K562 (cell line): Measurements from ENCODE around the gene SENP3. TPM values are rescaled to one million over a fixed set of nuclear protein-coding genes. Genes with fewer than 3 reads are reported as not detected.

Experiments used
- ARNT ChIP-seq, 2 experiments: fragments of 450-650 bp; IDR thresholded peaks; 2 replicates each; pipeline ENCODE4 v1.6.1; 2016; ENCODE audit warnings: mild to moderate bottlenecking in 1 of 2
- ATF3 ChIP-seq, 2 experiments: fragments of 450-650 bp in 1 of 2; sonication (generic) in 1 of 2; formaldehyde crosslinking in 1 of 2; IDR thresholded peaks in 1 of 2; conservative IDR thresholded peaks in 1 of 2; 2 replicates each; pipeline versions ENCODE4 v1.6.1 to v1.8.1; 2016 to 2023; ENCODE audit warnings: mild to moderate bottlenecking in 2 of 2, moderate library complexity in 2 of 2, inconsistent platforms in 1 of 2, missing genetic modification reagents in 1 of 2
- E2F1 ChIP-seq: sonication (generic); formaldehyde crosslinking; IDR thresholded peaks from 2 replicates; pipeline ENCODE4 v1.8.1; 2023; ENCODE audit warnings: mild to moderate bottlenecking, missing genetic modification reagents, moderate library complexity
- E2F4 ChIP-seq: sonication (generic); formaldehyde crosslinking; IDR thresholded peaks from 2 replicates; pipeline ENCODE4 v1.8.0; 2022; ENCODE audit warnings: mild to moderate bottlenecking, low read depth, missing genetic modification reagents
- FOS ChIP-seq: IDR thresholded peaks from 3 replicates; pipeline ENCODE4 v1.6.1; 2011; ENCODE audit not compliant: insufficient read length; ENCODE audit errors: extremely low read depth
- GABPA ChIP-seq: fragments of 200-800 bp; sonication (Bioruptor generic); conservative IDR thresholded peaks from 2 replicates; pipeline ENCODE4 v1.6.1; 2016; ENCODE audit warnings: low read depth, missing genetic modification characterization, missing compliant biosample characterization
- HNRNPUL1 ChIP-seq: fragments of 200-400 bp; formaldehyde crosslinking; IDR thresholded peaks from 2 replicates; pipeline ENCODE4 v1.6.1; 2017; ENCODE audit warnings: low read length
- HOMEZ ChIP-seq: fragments of 250-450 bp; sonication (Bioruptor Pico); IDR thresholded peaks from 2 replicates; pipeline ENCODE4 v1.4.0; 2020; ENCODE audit warnings: mild to moderate bottlenecking, moderate library complexity
- NUFIP1 ChIP-seq: fragments of 450-650 bp; IDR thresholded peaks from 2 replicates; pipeline ENCODE4 v1.6.1; 2018; ENCODE audit not compliant: partially characterized antibody
- SMAD2 ChIP-seq: fragments of 150-350 bp; IDR thresholded peaks from 2 replicates; pipeline ENCODE4 v1.6.1; 2014; ENCODE audit warnings: low read depth, mild to moderate bottlenecking, low read length
- SRSF9 ChIP-seq: fragments of 200-400 bp; formaldehyde crosslinking; IDR thresholded peaks from 2 replicates; pipeline ENCODE4 v1.6.1; 2017; ENCODE audit warnings: low read depth, low read length, borderline replicate concordance
- THAP12 ChIP-seq: fragments of 250-450 bp; sonication (Bioruptor Pico); IDR thresholded peaks from 2 replicates; pipeline ENCODE4 v1.9.0; 2021; ENCODE audit warnings: mild to moderate bottlenecking, inconsistent platforms
- THAP7 ChIP-seq: fragments of 250-450 bp; sonication (Bioruptor Pico); IDR thresholded peaks from 2 replicates; pipeline ENCODE4 v1.5.0; 2021
- TOE1 ChIP-seq, 2 experiments: fragments of 450-650 bp in 1 of 2; sonication (generic) in 1 of 2; formaldehyde crosslinking in 1 of 2; IDR thresholded peaks; 2 replicates each; pipeline versions ENCODE4 v1.7.1 to v1.8.0; 2016 to 2022; ENCODE audit warnings: borderline replicate concordance in 2 of 2, mild to moderate bottlenecking in 2 of 2, antibody characterized with exemption in 1 of 2, inconsistent platforms in 1 of 2, low read depth in 1 of 2, missing genetic modification reagents in 1 of 2, moderate library complexity in 1 of 2
- XRCC4 ChIP-seq: IDR thresholded peaks from one replicate; pipeline ENCODE4 v1.6.1; 2011; ENCODE audit not compliant: insufficient read depth, insufficient read length; ENCODE audit errors: extremely low read depth
- ZNF316 ChIP-seq: fragments of 450-650 bp; IDR thresholded peaks from 2 replicates; pipeline ENCODE4 v1.6.1; 2016
- ZNF551 ChIP-seq: fragments of 250-450 bp; sonication (Bioruptor Pico); IDR thresholded peaks from 2 replicates; pipeline ENCODE4 v1.5.0; 2021; ENCODE audit warnings: mild to moderate bottlenecking, moderate library complexity
- ZNF57 ChIP-seq: fragments of 450-650 bp; formaldehyde crosslinking; IDR thresholded peaks from 2 replicates; pipeline ENCODE4 v1.4.0; 2020; ENCODE audit warnings: mild to moderate bottlenecking, moderate library complexity
- polyA plus RNA-seq, 8 experiments: library from polyadenylated mRNA; depleted of rRNA in 4 of 8; stranded (reverse) in 5 of 8; unstranded in 3 of 8; fragments of >200 nt; fragmentation: Nextera tagmentation in 2 of 8; fragmentation: Illumina TruSeq in 1 of 8; extraction: Ambion mirVana in 2 of 8; extraction: Trizol in 1 of 8; gene quantifications; 2 replicates each; pipeline versions ENCODE4 v1.2.1 to v1.2.3, GENCODE V29; 2011 to 2014; ENCODE audit warnings: inconsistent platforms in 1 of 8, missing spikeins in 1 of 8
- total RNA-seq, 7 experiments: library from RNA; depleted of rRNA in 6 of 7; stranded (reverse); fragments of >200 nt in 6 of 7; fragmentation: Illumina TruSeq in 2 of 7; extraction: Trizol in 2 of 7; gene quantifications; 2 replicates each; pipeline versions ENCODE4 v1.2.1 to v1.2.3, GENCODE V29; 2011 to 2021; ENCODE audit warnings: low replicate concordance in 1 of 7

Gene SENP3
- total and polyA plus RNA-seq, 9 of the 15 experiments (the other 6 are each of a cell fraction or from before 2014, with no cell fraction given): 0.63 to 102 (median 78.8) TPM

- TF ChIP-seq E2F1 (CRISPR knock-in tag) (no peak), NUFIP1 (no peak), ATF3 (IDR thresholded peaks at IDR 0.05) (peak; percentile 58; the same call in 1 of the 2 replicates), ATF3 (CRISPR knock-in tag; conservative IDR thresholded peaks at IDR 0.05) (peak; percentile 50; the same call in 1 of the 2 replicates), GABPA (tag) (peak; percentile 68), XRCC4 (no peak), HOMEZ (no peak), ZNF57 (CRISPR knock-in tag) (no peak), THAP12 (CRISPR knock-in tag) (no peak), ZNF316 (no peak), HNRNPUL1 (0 out of 2 replicates have a peak, but pooled peaks have one; percentile 47), TOE1 (IDR thresholded peaks at IDR 0.05; ENCODE audit: borderline replicate concordance) (no peak; the same call in 1 of the 2 replicates), TOE1 (CRISPR knock-in tag; IDR thresholded peaks at IDR 0.05; ENCODE audit: borderline replicate concordance, low read depth) (no peak), FOS (no peak), THAP7 (CRISPR knock-in tag) (no peak), SRSF9 (no peak), E2F4 (CRISPR knock-in tag) (no peak), ARNT (IDR thresholded peaks at IDR 0.05) (no peak), SMAD2 (no peak), ZNF551 (no peak)
Observed at GRCh38 chr17:7579001-7579833, 17.5 kb downstream of the SENP3 start, which contains the start of gene CD68 (continued).
